SU-DHL-6 (cell line): ENCODE results near the gene PRDM11.

Experiments used
- CTCF ChIP-seq: fragments of 200-600 bp; sonication (generic); IDR thresholded peaks from one replicate; pipeline ENCODE4 v1.5.1; 2017; ENCODE audit warnings: antibody characterized with exemption, mild to moderate bottlenecking, low read length, moderate library complexity; ENCODE audit not compliant: insufficient read depth, poor library complexity, severe bottlenecking
- EZH2phosphoT487 ChIP-seq: fragments of 200-600 bp; sonication (generic), shearing (Covaris generic); conservative IDR thresholded peaks from 2 replicates; pipeline ENCODE4 v1.6.1; 2018; ENCODE audit warnings: mild to moderate bottlenecking, antibody characterized with exemption, low read length, moderate library complexity, mixed read lengths

DNA sequence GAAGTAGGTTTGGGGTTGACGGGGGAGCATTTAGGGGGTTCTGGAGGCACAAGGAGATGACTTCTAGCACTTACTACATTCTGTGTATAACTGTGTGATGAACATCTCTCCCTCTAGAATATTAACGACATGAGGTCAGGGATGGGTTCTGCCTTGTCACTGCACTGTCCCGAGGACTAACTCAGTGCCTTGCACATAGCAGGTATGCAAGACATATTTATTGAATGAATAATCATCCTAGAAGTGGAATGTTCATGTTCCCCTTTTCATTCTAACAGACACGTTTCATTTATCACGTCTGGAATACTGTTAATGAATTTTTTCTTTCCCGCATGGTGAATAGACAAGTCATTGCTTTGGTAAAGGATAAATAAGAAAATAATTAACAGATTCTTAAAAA lies 127.1 kb downstream of the PRDM11 start:
- TF ChIP-seq CTCF (no peak), EZH2phosphoT487 (no peak)
